H1 (cell line): ENCODE data around the gene SPATA19. TPM values are rescaled to one million over a fixed set of nuclear protein-coding genes. Genes with fewer than 3 reads are reported as not detected.

Experiments used
- CBX8 ChIP-seq: fragments of 300-800, 300-1000 bp; sonication (generic); IDR thresholded peaks from 2 replicates; pipeline ENCODE4 v1.7.1; 2016; ENCODE audit warnings: low read depth, low read length, borderline replicate concordance
- KDM4A ChIP-seq: IDR thresholded peaks from one replicate; pipeline ENCODE4 v1.7.1; 2012; ENCODE audit warnings: low read depth, mild to moderate bottlenecking, moderate library complexity, low read length, inconsistent platforms; ENCODE audit not compliant: severe bottlenecking
- RNF2 ChIP-seq: fragments of 200-900, 300-1000 bp; sonication (generic); IDR thresholded peaks from 2 replicates; pipeline ENCODE4 v1.7.1; 2016; ENCODE audit warnings: borderline replicate concordance, low read depth, mild to moderate bottlenecking, antibody characterized with exemption, low read length; ENCODE audit not compliant: poor library complexity, severe bottlenecking; ENCODE audit errors: missing control alignments
- RXRA ChIP-seq: IDR thresholded peaks from 2 replicates; pipeline ENCODE4 v1.6.1; 2011; ENCODE audit warnings: low read depth, mild to moderate bottlenecking, low read length, moderate library complexity; ENCODE audit not compliant: insufficient read depth
- TAF1 ChIP-seq: IDR thresholded peaks from 2 replicates; pipeline ENCODE4 v1.6.1; 2011; ENCODE audit warnings: mild to moderate bottlenecking, low read depth, low read length
- TCF12 ChIP-seq: IDR thresholded peaks from 2 replicates; pipeline ENCODE4 v1.6.1; 2011; ENCODE audit warnings: low read depth, mild to moderate bottlenecking, low read length
- USF2 ChIP-seq: IDR thresholded peaks from 2 replicates; pipeline ENCODE4 v1.6.1; 2011; ENCODE audit warnings: low read length, improper control_type of control experiment
- polyA plus RNA-seq, 7 experiments: library from polyadenylated mRNA; depleted of rRNA in 3 of 7; stranded (reverse) in 5 of 7; unstranded in 2 of 7; fragments of >200 nt in 5 of 7; fragments of 200-250 nt in 2 of 7; gene quantifications; 1 replicate in 5 of 7; 2 replicates in 1 of 7; 4 replicates in 1 of 7; pipeline versions ENCODE4 v1.2.1 to v1.2.3, GENCODE V29; 2011 to 2013; ENCODE audit warnings: missing spikeins in 2 of 7, mixed read lengths in 2 of 7
- total RNA-seq: library from RNA; stranded (reverse); fragmentation: NEBNext Ultra II Directional; extraction: Animal tissue kit (Norgen Biotek cat#: 25700); gene quantifications from 2 replicates; pipeline ENCODE4 v1.2.1, GENCODE V29; 2021

SPATA19 gene
- total and polyA plus RNA-seq, 2 of the 8 experiments (the other 6 are each of a cell fraction or from before 2014, with no cell fraction given): not detected

- TF ChIP-seq KDM4A (no peak), TAF1 (no peak), RNF2 (no peak), RXRA (no peak), CBX8 (no peak), TCF12 (no peak), USF2 (no peak)
Measured at GRCh38 chr11:133864756-133865155, 19.4 kb upstream of the SPATA19 start (continued).
